ENCODE data around the gene BPNT1. TPM values are rescaled to one million over a fixed set of nuclear protein-coding genes. Genes with fewer than 3 reads are reported as not detected.
"Not testable (repeated sequence)": the region's sequence is repeated elsewhere in the genome, so short reads cannot be mapped to it uniquely, and the experiment has no call there.

The BPNT1 gene
- total RNA-seq, 4 donors from 2014 or later, result 21.5 to 77.9 (median 56.7) TPM

DNA sequence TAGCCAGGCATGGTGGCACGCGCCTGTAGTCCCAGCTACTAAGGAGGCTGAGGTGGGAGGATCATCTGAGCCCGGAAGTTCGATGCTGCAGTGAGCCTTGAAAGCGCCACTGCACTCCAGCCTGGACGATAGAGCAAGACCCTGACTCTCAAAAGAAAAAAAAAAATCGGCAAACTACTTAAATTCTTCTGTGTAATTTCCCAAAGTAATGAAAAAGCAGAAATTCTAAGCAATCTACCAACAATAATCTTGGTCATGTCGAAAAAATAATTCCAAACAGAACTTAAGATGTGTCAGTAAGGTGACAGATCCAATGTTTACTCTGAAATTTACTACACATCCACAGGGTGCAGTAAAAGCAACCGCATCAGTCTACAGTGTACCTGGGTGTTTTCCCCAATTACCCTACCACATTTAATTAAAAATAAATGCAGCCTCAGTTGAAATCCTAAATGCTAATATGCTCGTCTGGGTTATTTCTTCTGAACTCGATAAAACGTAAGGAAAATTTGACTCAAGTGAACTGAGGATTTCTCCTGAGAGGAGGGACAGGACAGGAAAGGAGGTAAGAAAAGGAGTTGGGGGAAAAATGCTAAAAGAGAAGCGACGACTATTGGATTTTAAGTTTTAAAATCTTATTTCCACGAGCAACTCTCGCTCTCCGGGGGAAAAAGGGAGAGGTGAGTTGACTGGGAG lies 44.1 kb downstream of the BPNT1 start:
- Histone ChIP-seq H3K4me3 (peak overlapping the region; percentile 63 to 94 (median 81)), H3K27me3 (no peaks in the 10 kb centered on the region), H3K9me3 (no peaks in the 10 kb centered on the region), H3K36me3 (no peaks in the 10 kb centered on the region), H3K4me1 (peaks cover 0 to 21% (median 1%) of the 10 kb centered on the region in 4 donors), H3K27ac (peak overlapping the region; percentile 78 to 90 (median 88))
- TF ChIP-seq, protein P1, sequence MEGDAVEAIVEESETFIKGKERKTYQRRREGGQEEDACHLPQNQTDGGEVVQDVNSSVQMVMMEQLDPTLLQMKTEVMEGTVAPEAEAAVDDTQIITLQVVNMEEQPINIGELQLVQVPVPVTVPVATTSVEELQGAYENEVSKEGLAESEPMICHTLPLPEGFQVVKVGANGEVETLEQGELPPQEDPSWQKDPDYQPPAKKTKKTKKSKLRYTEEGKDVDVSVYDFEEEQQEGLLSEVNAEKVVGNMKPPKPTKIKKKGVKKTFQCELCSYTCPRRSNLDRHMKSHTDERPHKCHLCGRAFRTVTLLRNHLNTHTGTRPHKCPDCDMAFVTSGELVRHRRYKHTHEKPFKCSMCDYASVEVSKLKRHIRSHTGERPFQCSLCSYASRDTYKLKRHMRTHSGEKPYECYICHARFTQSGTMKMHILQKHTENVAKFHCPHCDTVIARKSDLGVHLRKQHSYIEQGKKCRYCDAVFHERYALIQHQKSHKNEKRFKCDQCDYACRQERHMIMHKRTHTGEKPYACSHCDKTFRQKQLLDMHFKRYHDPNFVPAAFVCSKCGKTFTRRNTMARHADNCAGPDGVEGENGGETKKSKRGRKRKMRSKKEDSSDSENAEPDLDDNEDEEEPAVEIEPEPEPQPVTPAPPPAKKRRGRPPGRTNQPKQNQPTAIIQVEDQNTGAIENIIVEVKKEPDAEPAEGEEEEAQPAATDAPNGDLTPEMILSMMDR (IDR thresholded peaks at IDR 0.05), result no peak
- TF ChIP-seq POLR2A (IDR thresholded peaks at IDR 0.05), result no peak
- DNase-seq, result no peak

DNA sequence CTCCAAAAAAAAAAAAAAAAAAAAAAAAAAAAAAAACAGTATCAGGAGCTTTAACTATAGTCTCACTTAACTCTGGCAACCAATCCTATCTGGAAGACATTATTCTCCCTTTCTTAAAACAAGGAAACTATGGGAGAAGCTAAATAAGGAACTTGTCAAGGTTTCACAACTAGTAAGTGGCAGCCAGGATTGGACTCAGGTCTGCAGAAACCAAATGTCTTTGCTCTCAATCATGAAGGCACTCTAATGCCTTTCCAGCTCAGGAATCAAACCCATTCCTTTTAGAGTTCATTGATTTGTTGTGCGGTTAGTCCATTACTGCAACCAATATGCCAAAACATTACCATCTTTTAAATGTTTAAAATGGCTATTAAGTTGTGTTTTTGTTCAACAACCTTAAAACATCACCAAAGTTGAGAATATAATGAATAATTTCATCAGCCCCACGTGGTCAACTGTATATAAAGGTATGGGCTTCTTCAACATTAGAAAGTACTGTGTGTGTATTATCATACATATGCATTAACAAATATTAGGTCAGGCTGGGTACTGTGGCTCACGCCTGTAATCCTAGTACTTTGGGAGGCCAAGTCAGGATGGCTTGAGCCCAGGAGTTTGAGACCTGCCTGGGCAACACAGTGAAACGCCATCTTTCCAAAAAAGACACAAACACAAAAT lies 44.8 kb downstream of the BPNT1 start:
- H3K9me3 ChIP-seq, result no peaks in the 10 kb centered on the region
- no peak for DNase-seq
- TF ChIP-seq POLR2A (IDR thresholded peaks at IDR 0.05), result no peak
- TF ChIP-seq, protein P1 (IDR thresholded peaks at IDR 0.05), result no peak
- peak overlapping the region in 2 of 4 donors; percentile 84 to 94 for H3K4me3 ChIP-seq
- peaks cover 0 to 2% (median 0%) of the 10 kb centered on the region in 3 donors for H3K36me3 ChIP-seq
- H3K4me1 ChIP-seq, result peaks cover 0 to 21% (median 1%) of the 10 kb centered on the region in 4 donors
- peak overlapping the region in 2 of 4 donors; percentile 87 to 89 for H3K27ac ChIP-seq
- no peaks in the 10 kb centered on the region for H3K27me3 ChIP-seq

DNA sequence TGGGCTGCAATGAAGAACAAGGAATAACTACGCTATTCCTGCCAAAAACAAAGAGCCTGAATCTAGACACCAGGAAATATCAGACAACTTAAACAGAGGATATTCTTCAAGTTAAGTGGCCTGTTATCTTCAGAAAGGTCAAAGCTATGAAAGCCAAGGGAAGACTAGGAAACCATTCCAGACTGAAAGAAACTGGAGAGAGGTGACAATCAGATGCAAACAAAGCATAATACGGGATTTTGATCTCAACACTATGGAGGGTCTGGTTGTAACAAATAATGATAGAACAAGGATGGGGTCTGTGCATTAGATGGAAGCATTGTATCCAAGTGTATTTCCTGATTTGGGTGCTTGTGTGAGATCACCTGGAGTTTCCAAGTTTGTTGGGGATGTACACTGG lies 45.9 kb downstream of the BPNT1 start:
- H3K27me3 ChIP-seq, result no peaks in the 10 kb centered on the region
- H3K36me3 ChIP-seq, result peaks cover 0 to 13% (median 0%) of the 10 kb centered on the region in 3 donors
- TF ChIP-seq POLR2A (IDR thresholded peaks at IDR 0.05), result no peak
- TF ChIP-seq, protein P1 (IDR thresholded peaks at IDR 0.05), result no peak
- peaks cover 0 to 32% (median 1%) of the 10 kb centered on the region in 4 donors for H3K4me1 ChIP-seq
- DNase-seq, result no peak
- no peak overlapping the region for H3K4me3 ChIP-seq
- no peaks in the 10 kb centered on the region for H3K9me3 ChIP-seq
- no peak overlapping the region for H3K27ac ChIP-seq

DNA sequence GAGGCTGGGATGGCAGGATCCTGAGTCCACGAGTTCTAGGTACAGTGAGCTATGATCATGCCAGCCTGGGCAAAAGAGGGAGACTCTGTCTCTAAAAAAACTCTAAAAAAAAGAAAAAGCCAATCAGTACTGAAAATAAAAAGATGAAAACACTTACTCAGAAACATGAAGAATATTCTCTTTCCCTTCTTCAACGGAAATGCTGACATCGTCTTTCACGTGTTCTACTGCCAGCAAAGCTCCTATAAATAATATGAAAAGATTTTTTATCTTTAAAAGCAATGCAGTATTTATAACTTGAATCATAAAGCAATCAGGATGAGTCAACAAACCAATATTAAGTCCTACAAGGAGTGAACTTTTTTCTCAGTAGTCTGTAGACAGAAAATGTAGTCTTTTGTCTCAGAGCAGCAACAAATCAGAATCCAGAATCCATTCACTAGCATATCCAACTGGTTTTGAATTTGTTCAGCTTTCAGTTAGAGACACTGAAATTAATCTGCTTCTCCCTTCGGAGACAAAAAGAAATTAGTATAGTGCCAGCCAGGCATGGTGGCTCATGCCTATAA lies 49.5 kb downstream of the BPNT1 start:
- Histone ChIP-seq H3K36me3 (peaks cover 0 to 18% (median 0%) of the 10 kb centered on the region in 3 donors), H3K27ac (peak overlapping the region in 1 of 4 donors; percentile 32), H3K9me3 (no peaks in the 10 kb centered on the region), H3K4me1 (peaks cover 0 to 32% (median 0%) of the 10 kb centered on the region in 4 donors), H3K27me3 (no peaks in the 10 kb centered on the region), H3K4me3 (no peak overlapping the region)
- DNase-seq, result no peak
- TF ChIP-seq POLR2A (IDR thresholded peaks at IDR 0.05), result no peak
- TF ChIP-seq, protein P1 (IDR thresholded peaks at IDR 0.05), result no peak

DNA sequence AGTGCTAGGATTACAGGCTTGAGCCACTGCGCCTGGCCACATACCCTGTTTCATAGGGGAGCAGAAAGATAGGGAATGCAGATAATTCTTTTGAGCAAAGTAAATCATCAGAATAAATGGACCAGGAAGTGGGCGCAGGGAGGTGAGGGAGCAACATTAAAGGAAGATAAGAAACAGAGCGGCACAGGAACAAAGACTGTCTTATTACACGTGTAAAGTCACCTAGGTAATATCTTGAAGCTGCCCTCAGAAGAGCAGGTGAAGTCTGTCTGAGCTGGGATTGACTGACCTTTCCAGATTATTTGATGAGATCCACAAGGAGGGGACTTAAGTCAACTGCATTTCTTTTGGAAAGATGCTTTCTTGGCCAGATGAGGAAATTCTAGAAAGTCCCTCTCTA lies 50.9 kb downstream of the BPNT1 start:
- Histone ChIP-seq H3K36me3 (peaks cover 0 to 25% (median 0%) of the 10 kb centered on the region in 3 donors), H3K4me1 (peaks cover 0 to 17% (median 0%) of the 10 kb centered on the region in 4 donors), H3K27ac (peak overlapping the region in 1 of 4 donors; percentile 2), H3K9me3 (no peaks in the 10 kb centered on the region), H3K4me3 (no peak overlapping the region), H3K27me3 (no peaks in the 10 kb centered on the region)
- TF ChIP-seq, protein P1 (IDR thresholded peaks at IDR 0.05), result no peak
- no peak for TF ChIP-seq POLR2A (IDR thresholded peaks at IDR 0.05)
- DNase-seq, result no peak

DNA sequence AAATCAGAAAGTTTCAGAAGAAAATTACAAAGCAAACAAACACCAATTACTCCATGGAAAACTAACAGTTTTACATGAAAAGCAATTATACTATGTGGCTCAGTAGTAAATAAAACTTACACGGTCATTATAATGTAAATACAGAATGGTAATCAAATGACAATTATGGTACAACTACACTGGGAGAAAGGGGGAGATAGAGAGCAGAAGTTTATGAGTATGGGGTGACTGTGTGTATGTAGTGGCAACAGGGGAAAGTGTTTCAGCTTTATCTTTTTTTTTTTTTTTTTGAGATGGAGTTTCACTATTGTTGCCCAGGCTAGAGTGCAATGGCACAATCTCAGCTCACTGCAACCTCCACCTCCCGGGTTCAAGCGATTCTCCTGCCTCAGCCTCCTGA lies 51.8 kb downstream of the BPNT1 start:
- not testable (repeated sequence) for H3K27me3 ChIP-seq, H3K9me3 ChIP-seq, DNase-seq, H3K27ac ChIP-seq, H3K4me3 ChIP-seq
- H3K4me1 ChIP-seq, result peaks cover 0 to 14% (median 0%) of the 10 kb centered on the region in 4 donors
- peaks cover 0 to 32% (median 0%) of the 10 kb centered on the region in 3 donors for H3K36me3 ChIP-seq

All from Peyer's patch (tissue), 4 donors.